Activated CD4-positive, alpha-beta memory T cell treated with anti-CD3 and anti-CD28 coated beads, Interleukin-2, amount 10 ng/mL, durations not matched to agents 7 days and 5 days (primary cell): Measurements from ENCODE around the gene GFRA1. TPM values are rescaled to one million over a fixed set of nuclear protein-coding genes. Genes with fewer than 3 reads are reported as not detected.

Experiments used
- CTCF ChIA-PET: fragments of 350-600 bp; sonication (Branson Sonifier 250); formaldehyde crosslinking; loops from one replicate; lab custom pipeline; 2021; ENCODE audit warnings: antibody characterized with exemption, inconsistent platforms; lab: Charles Lee
- POLR2A ChIA-PET: fragments of 350-600 bp; sonication (Branson Sonifier 250); formaldehyde crosslinking; loops from one replicate; lab custom pipeline; 2021; ENCODE audit warnings: antibody characterized with exemption; lab: Charles Lee
- DNase-seq: peaks from one replicate; pipeline ENCODE4 v3.0.0-alpha.2; 2020
- H3K27ac Mint-ChIP-seq: one replicate; pipeline ENCODE4 v1.8.0; 2021; ENCODE audit warnings: mild to moderate bottlenecking, mixed read lengths
- H3K27me3 Mint-ChIP-seq: one replicate; pipeline ENCODE4 v1.8.0; 2021; ENCODE audit warnings: mixed read lengths
- H3K36me3 Mint-ChIP-seq: one replicate; pipeline ENCODE4 v1.8.0; 2021; ENCODE audit warnings: low read depth, mixed read lengths
- H3K4me1 Mint-ChIP-seq: one replicate; pipeline ENCODE4 v1.8.0; 2021; ENCODE audit warnings: mixed read lengths
- H3K4me3 Mint-ChIP-seq: one replicate; pipeline ENCODE4 v1.8.0; 2021; ENCODE audit warnings: mild to moderate bottlenecking, mixed read lengths
- H3K9me3 Mint-ChIP-seq: one replicate; pipeline ENCODE4 v1.8.0; 2021; ENCODE audit warnings: mixed read lengths
- total RNA-seq, 2 experiments: library from RNA; stranded (reverse); gene quantifications; one replicate each; pipeline ENCODE4 v1.2.3, GENCODE V29; 2021

GFRA1 gene
- total RNA-seq, 2 experiments from 2014 or later: not detected

DNA sequence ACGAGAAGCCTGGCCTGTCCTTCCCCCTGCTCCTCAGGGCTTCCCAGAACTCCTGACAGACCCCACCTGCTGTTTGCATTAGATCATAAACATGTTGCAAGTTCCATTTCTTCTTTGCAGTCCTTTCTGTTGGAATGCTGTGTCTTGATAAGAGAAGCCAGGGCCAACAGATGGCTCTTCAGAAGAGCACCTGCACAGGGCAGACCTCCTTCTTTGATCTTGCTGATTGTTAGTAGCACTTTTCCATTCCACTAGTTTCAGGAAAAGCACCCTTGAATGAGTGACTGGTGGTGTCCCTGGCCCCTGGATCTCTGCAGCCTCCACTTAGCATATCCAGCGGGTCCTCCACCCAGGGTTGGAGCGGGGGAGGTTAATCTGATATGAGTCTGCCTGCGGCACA, 243.2 kb downstream of the GFRA1 start:
- no peaks in the 10 kb centered on the region for H3K27me3 Mint-ChIP-seq
- POLR2A ChIA-PET: no interaction called here
- no peak overlapping the region for H3K4me3 Mint-ChIP-seq
- H3K27ac Mint-ChIP-seq: no peak overlapping the region
- H3K36me3 Mint-ChIP-seq: no peaks in the 10 kb centered on the region
- H3K9me3 Mint-ChIP-seq: peaks cover 19% of the 10 kb centered on the region
- DNase-seq: no peak
- H3K4me1 Mint-ChIP-seq: no peaks in the 10 kb centered on the region
- CTCF ChIA-PET: no interaction called here

DNA sequence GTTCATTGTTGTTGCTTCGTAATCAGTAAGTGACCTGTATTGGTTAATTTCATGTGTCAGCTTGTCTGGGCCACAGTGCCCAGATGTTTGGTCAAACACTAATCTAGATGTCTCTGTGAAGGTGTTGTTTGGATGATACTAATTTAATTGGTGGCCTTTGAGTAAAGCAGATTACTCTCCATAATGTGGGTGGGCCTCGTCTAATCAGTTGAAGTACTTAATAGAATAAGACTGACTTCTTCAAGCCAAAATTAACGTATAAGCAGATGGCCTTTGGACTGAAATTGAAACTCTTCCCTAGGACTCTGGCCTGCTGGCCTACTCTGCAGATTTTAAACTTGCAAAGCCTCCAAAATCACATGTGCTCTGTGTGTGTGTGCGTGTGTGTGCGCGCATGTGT, 245.7 kb downstream of the GFRA1 start:
- Mint-ChIP-seq H3K4me3 (no peak overlapping the region), H3K4me1 (no peaks in the 10 kb centered on the region), H3K27me3 (no peaks in the 10 kb centered on the region), H3K27ac (no peak overlapping the region), H3K36me3 (no peaks in the 10 kb centered on the region), H3K9me3 (peaks cover 13% of the 10 kb centered on the region)
- CTCF ChIA-PET: no interaction called here
- POLR2A ChIA-PET: no interaction called here
- DNase-seq: no peak

DNA sequence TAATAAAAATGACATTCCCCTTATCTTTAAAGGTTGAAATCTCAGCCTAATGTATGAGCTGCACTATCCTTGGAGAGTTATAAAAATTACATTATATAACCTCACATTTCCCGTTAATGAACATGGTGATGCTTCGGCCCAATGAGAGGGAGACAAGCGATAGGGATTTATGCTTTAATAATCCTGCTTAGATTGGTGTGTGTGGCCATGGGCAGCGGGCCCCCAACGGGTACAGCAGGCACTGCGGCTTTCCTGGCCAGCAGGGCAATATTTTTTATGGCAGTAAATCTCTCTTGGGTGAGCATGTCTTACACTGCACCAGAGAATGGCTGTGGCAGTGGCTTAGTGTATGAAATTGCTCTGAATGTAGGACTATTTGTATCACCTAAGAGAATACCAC, 246.3 kb downstream of the GFRA1 start:
- H3K4me1 Mint-ChIP-seq: no peaks in the 10 kb centered on the region
- no peaks in the 10 kb centered on the region for H3K27me3 Mint-ChIP-seq
- ChIA-PET POLR2A (no interaction called here), CTCF (no interaction called here)
- DNase-seq: no peak
- H3K27ac Mint-ChIP-seq: no peak overlapping the region
- H3K36me3 Mint-ChIP-seq: no peaks in the 10 kb centered on the region
- peaks cover 11% of the 10 kb centered on the region for H3K9me3 Mint-ChIP-seq
- H3K4me3 Mint-ChIP-seq: no peak overlapping the region

DNA sequence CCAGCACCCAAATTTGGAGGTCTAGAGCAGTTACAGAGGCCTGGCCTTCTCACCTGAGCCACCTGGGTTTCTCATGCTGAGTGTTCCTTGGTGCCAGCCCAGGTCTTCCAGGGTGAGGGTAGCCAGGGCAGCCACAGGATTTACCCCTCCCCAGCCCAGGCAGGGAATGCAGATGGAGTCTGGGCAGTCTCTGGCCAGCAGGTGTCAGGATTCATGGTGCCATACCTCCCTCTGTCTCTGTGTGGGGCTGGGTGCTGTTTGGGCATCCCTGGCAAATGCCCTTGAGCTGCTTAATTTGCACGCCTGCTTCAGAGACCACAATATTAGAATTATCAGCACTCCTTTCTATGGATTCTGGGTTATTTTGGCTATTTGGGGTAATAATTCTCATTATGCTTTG, 246.7 kb downstream of the GFRA1 start:
- H3K27ac Mint-ChIP-seq: no peak overlapping the region
- peaks cover 9% of the 10 kb centered on the region for H3K9me3 Mint-ChIP-seq
- no peak for DNase-seq
- no peaks in the 10 kb centered on the region for H3K27me3 Mint-ChIP-seq
- no peaks in the 10 kb centered on the region for H3K36me3 Mint-ChIP-seq
- H3K4me1 Mint-ChIP-seq: no peaks in the 10 kb centered on the region
- no peak overlapping the region for H3K4me3 Mint-ChIP-seq
- ChIA-PET CTCF (no interaction called here), POLR2A (no interaction called here)

DNA sequence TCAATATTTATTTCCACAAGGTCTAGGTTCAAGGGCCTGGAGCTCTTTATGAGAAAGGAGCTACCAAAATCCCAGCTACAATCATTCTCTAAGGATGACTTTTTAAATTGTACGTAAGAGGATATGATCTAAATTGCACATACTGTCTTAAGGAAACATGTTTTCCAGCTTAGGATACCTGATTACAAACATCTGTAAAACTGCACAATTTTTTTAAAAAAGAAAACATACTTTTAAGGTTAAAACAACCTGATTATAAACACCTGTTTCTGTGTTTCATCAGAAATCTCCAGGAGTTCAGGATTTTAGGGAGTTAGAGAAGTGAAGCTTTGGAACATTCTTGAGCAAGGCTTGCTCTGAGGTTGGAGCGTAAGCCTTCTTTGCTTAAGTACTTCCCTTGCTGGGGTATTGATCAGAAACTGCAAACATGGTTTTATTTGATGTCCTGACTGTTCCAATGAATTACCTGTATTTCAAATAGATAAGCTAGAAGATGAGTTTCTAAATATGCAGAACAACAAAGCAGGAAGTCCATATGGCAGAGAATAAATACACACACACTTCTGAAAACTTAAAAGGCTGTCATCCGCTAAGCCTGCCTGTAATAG, 248.6 kb downstream of the GFRA1 start:
- POLR2A ChIA-PET: no interaction called here

DNA sequence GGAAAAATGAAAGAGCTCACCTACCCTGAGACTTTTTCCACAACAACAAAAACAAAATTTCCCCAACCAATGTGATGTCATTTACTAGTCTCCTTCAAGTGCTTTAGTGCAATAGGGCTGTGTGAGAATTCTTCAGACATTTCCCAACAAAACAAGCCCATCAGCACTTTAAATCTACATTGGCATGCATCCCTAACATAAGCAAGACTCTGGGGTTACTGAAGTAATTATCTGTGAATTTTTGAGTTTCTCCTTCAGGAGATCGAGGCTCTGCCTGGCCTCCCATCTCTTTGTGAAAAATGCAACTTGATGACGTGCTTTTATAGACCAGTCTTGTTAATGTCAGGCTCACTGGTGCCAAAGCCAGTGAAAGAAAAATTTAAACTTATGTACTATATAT, 255.6 kb downstream of the GFRA1 start:
- no peak overlapping the region for H3K27ac Mint-ChIP-seq
- no peak for DNase-seq
- H3K36me3 Mint-ChIP-seq: no peaks in the 10 kb centered on the region
- no peak overlapping the region for H3K4me3 Mint-ChIP-seq
- no peaks in the 10 kb centered on the region for H3K27me3 Mint-ChIP-seq
- H3K9me3 Mint-ChIP-seq: peaks cover 11% of the 10 kb centered on the region
- POLR2A ChIA-PET: no interaction called here
- CTCF ChIA-PET: no interaction called here
- no peaks in the 10 kb centered on the region for H3K4me1 Mint-ChIP-seq

More for the DNA sequence above, 248.6 kb downstream of the GFRA1 start:
- Mint-ChIP-seq H3K9me3 (peaks cover 14% of the 10 kb centered on the region), H3K4me1 (no peaks in the 10 kb centered on the region), H3K36me3 (no peaks in the 10 kb centered on the region), H3K27ac (no peak overlapping the region), H3K4me3 (no peak overlapping the region), H3K27me3 (no peaks in the 10 kb centered on the region)
- CTCF ChIA-PET: no interaction called here
- DNase-seq: no peak

DNA sequence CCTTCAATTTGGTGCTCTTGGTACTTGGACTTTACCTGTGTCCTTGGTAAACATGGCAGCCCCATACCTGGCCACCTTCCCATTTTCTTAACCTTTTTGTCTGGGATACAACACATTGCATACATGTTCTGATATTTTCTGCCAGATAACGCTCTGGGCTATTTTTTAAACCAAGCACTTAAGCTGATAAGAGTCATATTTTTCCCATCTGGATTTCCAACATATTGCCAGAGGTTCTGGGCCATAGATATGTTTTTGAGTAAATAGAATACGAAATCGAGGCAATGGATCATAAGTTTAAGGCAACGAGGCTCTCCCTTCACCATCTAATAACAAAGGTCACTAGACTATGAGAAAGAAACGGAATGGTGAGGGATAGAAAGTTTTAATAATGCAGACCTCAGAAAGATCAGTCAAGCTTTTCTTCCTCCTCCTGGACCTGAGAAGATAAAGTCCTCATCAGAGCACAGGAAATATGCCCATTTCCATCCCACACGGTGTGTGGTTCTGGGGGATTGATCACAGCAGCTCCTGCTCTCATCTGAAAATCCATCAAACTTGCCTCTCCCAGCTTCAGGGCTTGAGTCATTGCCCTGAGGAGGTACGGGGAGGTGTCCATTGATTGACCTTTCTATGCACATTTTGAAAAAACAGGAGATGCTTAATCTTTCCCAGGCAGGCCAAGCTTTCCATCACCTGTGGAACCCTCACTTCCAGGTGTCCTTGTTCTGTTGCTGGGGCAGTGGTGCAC, 257.2 kb downstream of the GFRA1 start:
- no peaks in the 10 kb centered on the region for H3K27me3 Mint-ChIP-seq
- POLR2A ChIA-PET: no interaction called here
- H3K36me3 Mint-ChIP-seq: no peaks in the 10 kb centered on the region
- no peak for DNase-seq
- H3K4me3 Mint-ChIP-seq: no peak overlapping the region
- peaks cover 7% of the 10 kb centered on the region for H3K9me3 Mint-ChIP-seq
- no peak overlapping the region for H3K27ac Mint-ChIP-seq
- CTCF ChIA-PET: no interaction called here
- no peaks in the 10 kb centered on the region for H3K4me1 Mint-ChIP-seq

DNA sequence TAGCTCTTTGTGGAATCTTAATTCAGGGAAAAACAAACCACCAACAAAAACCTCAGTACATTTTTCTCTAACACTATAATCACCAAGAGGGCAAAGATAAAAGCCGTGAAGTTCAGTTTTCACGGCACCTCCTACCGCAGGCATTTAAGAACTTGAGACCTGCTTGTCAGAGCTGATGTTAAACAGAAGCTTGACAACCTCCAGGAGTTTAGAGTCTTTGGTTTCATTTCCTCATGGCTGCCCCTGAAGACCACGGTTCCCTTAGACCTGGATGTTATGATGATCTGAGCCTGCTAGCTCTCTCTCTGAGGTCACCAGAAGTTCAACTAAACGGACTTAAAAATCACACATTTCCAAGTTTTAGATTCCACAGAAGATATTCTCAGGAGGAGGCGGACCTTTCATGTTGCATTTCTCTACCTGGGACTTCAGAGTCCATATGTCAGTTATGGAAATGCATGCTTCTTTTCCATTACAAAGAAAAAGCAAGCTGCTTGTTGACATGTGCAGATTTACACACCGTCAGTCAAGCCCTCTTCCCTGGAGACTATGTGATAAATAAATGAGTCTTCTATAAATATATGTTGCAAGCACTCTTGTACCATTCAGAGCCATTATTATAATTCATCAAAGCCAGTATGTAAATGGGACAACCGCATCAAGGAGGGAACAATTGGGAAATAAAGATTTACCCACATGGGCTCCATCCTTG, 258.0 kb downstream of the GFRA1 start:
- no peaks in the 10 kb centered on the region for H3K27me3 Mint-ChIP-seq
- no peak overlapping the region for H3K4me3 Mint-ChIP-seq
- no peaks in the 10 kb centered on the region for H3K36me3 Mint-ChIP-seq
- DNase-seq: no peak
- no peak overlapping the region for H3K27ac Mint-ChIP-seq
- ChIA-PET POLR2A (no interaction called here), CTCF (no interaction called here)
- H3K9me3 Mint-ChIP-seq: peaks cover 6% of the 10 kb centered on the region
- no peaks in the 10 kb centered on the region for H3K4me1 Mint-ChIP-seq

DNA sequence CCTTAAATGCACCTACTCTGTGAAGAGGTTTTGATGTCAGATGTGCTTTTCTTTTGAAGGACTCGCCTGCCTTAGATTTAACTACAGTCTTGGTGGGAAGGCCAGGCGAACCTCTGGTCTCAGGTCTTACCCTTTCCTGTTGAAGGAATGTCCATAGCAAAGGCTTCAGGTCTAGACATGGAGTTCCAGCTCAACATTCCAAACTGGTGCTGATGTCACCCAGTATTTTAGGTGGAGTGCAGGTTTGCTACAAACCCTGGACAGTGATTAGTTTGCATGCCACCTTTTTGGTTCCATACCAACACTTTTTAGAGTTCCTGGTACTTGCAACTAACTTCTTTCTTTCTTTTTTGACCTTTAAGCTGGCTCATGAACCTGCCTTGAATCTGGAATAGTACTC, 258.7 kb downstream of the GFRA1 start:
- no peaks in the 10 kb centered on the region for H3K36me3 Mint-ChIP-seq
- ChIA-PET POLR2A (no interaction called here), CTCF (no interaction called here)
- no peaks in the 10 kb centered on the region for H3K4me1 Mint-ChIP-seq
- no peak overlapping the region for H3K4me3 Mint-ChIP-seq
- peaks cover 4% of the 10 kb centered on the region for H3K9me3 Mint-ChIP-seq
- H3K27ac Mint-ChIP-seq: no peak overlapping the region
- no peak for DNase-seq
- no peaks in the 10 kb centered on the region for H3K27me3 Mint-ChIP-seq

DNA sequence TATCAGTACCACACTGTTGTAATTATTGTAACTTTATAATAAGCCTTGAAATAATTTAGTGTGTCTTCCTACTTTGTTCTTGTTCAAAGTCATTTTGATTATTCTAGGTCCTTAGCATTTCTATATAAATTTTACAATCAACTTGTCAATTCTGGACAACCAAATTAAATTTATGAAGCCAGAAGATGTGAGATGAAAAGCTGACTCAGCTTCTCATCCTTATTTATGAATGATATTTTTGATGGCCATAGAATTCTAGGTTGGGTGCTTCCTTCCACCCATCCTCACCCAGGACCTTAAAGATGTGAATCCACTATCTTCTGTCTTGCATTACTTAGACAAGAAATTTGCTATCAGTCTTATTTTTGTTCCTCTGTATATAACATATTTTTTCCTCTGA, 261.1 kb downstream of the GFRA1 start:
- DNase-seq: no peak
- Mint-ChIP-seq H3K36me3 (no peaks in the 10 kb centered on the region), H3K9me3 (no peaks in the 10 kb centered on the region), H3K27me3 (no peaks in the 10 kb centered on the region), H3K27ac (no peak overlapping the region), H3K4me1 (no peaks in the 10 kb centered on the region), H3K4me3 (no peak overlapping the region)
- ChIA-PET CTCF (no interaction called here), POLR2A (no interaction called here)

DNA sequence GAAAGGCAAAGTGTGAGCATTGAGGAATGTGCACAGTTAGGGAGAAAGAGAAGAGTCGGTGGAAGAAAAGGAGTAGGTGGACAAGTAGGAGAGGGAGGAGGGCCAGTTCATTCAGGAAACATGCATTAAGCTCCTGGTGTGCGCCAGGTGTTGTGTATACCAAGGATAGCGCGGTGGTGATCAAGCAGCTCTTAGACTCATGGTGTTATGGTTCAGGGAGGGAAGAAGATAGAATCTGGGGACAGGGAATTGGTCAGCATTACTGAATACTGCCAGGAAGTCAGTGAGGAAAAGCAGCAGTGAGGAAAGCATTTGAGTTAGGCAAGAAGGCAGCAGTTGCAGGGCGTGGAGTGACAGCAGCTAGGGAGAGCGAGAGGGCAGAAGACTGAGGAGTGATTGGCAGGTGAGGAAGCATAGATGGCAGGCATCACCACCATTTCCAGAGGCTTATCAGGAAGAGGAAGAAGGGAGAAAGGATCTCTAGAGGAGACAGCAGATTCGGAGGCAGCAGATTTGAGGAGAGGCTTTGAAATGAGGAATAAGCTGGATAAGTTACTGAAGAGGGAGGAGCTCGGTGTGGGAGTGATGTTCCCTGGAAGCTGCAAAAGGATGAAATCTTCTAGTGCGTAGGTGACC, 265.6 kb downstream of the GFRA1 start:
- Mint-ChIP-seq H3K9me3 (peaks cover 6% of the 10 kb centered on the region), H3K27me3 (no peaks in the 10 kb centered on the region), H3K27ac (no peak overlapping the region), H3K4me1 (no peaks in the 10 kb centered on the region), H3K4me3 (no peak overlapping the region), H3K36me3 (no peaks in the 10 kb centered on the region)
- DNase-seq: no peak
- CTCF ChIA-PET: no interaction called here
- POLR2A ChIA-PET: no interaction called here
